ENCODE data around the gene GSN. TPM values are rescaled to one million over a fixed set of nuclear protein-coding genes. Genes with fewer than 3 reads are reported as not detected.

The GSN gene
- total and polyA plus RNA-seq, 2 of the 13 experiments (the other 11 are each of a cell fraction or from before 2014, with no cell fraction given), result 294 to 307 TPM

- peaks cover 41 to 66% of the 10 kb centered on the region in 2 experiments for H3K36me3 ChIP-seq (replicated peaks in 1 of 2; ENCODE audit: control insufficient read depth in 1 of 2, insufficient read depth in 2 of 2, low read length in 2 of 2)
- H3K9ac ChIP-seq (ENCODE audit: insufficient read depth, low read depth, low read length), result no peak overlapping the region
- H3K27me3 ChIP-seq (ENCODE audit: control insufficient read depth in 1 of 2, insufficient read depth in 2 of 2, low read length in 2 of 2), result no peaks in the 10 kb centered on the region
- POLR2A ChIA-PET, result interaction anchor here (2.1 to 2.8 kb wide), 4 partner anchors 22 to 78 kb away, joined by 6 to 15 read pairs (median 8); no protein-coding TSS in a partner anchor
- no peak for TF ChIP-seq ZBTB46 (CRISPR knock-in tag; IDR thresholded peaks at IDR 0.05; ENCODE audit: borderline replicate concordance)
- TF ChIP-seq TEAD2 (CRISPR knock-in tag; IDR thresholded peaks at IDR 0.05), result 0 out of 2 replicates have a peak, but pooled peaks have one; percentile 39
- TF ChIP-seq ZBTB33 (CRISPR knock-in tag; IDR thresholded peaks at IDR 0.05), result peak; percentile 78
- 0 out of 2 replicates have a peak, but pooled peaks have one; percentile 18 for TF ChIP-seq RBFOX2 (IDR thresholded peaks at IDR 0.05; ENCODE audit: low read depth, low read length)
- TF ChIP-seq NRL (CRISPR knock-in tag; IDR thresholded peaks at IDR 0.05; ENCODE audit: borderline replicate concordance), result peak; percentile 29; the same call in 1 of the 2 replicates
- TF ChIP-seq BRD4 (CRISPR knock-in tag; IDR thresholded peaks at IDR 0.05), result no peak
- WGBS (ENCODE audit: low lambda C conversion rate), result 95% methylated on average over 7 of the region's 10 CpGs
- CTCF ChIA-PET (ENCODE audit: low intra/inter-chr PET ratio, low total read pairs), result interaction anchor here (1.4 to 3.9 kb wide), 5 partner anchors 25 to 79 kb away, joined by 4 to 133 read pairs (median 5); no protein-coding TSS in a partner anchor
- no peak overlapping the region for H3K4me3 ChIP-seq (replicated peaks in 1 of 3; ENCODE audit: insufficient read depth in 1 of 3, low read depth in 2 of 3, low read length in 3 of 3)
- H3K4me2 ChIP-seq (ENCODE audit: low read depth, low read length), result no peak overlapping the region
- DNase-seq (ENCODE audit: low spot score) (no peak), ATAC-seq (no peak), FAIRE-seq (no peak)
- H3K27ac ChIP-seq (ENCODE audit: extremely low read length, insufficient read depth, low read length), result peak overlapping the region; percentile 69
- no peaks in the 10 kb centered on the region; the same call in 1 of the 2 replicates for H4K20me1 ChIP-seq (ENCODE audit: insufficient read depth, low read length)
- peaks cover 54% of the 10 kb centered on the region for H3K4me1 ChIP-seq (ENCODE audit: insufficient read depth, low read length)
- no peak overlapping the region for H2AFZ ChIP-seq (ENCODE audit: low read length)
- no TSS peak for BruUV-seq (replicated peaks)
- no peaks in the 10 kb centered on the region for H3K9me3 ChIP-seq (ENCODE audit: low read length)
- H3K79me2 ChIP-seq (ENCODE audit: insufficient read depth, low read length), result no peaks in the 10 kb centered on the region
- in situ Hi-C loops (cut with HindIII; ENCODE audit: extremely low pct_ligation_motif_present, low pct_unique_long_range_greater_than_20kb) (loop anchor here (5.0 kb wide), 1 partner anchor 51 kb away; the partner anchor contains the start of gene STOM), intact Hi-C loops (cut with micrococcal nuclease; ENCODE audit: unreplicated experiment) (loop anchor here (5.0 kb wide), 1 partner anchor 34 kb away; no protein-coding TSS in a partner anchor)
These were observed 53.1 kb downstream of the GSN start for GRCh38 chr9:121321016-121321503.

Data from HepG2 (cell line).